Coronary artery (tissue), 2 donors: ENCODE data around the gene CYB5B.

Source experiments
- DNase-seq: peaks from one replicate; pipeline ENCODE4 v3.0.0-alpha.2; 2017; ENCODE audit warnings: low spot score
- H3K27ac ChIP-seq, 2 donors: fragments of 200-600 bp; sonication (generic); one replicate each; pipeline ENCODE4 v1.5.1; 2016 to 2019
- H3K4me3 ChIP-seq: fragments of 200-600 bp; sonication (generic); 2 replicates; pipeline ENCODE4 v1.5.1; 2016; ENCODE audit warnings: mild to moderate bottlenecking, moderate library complexity
- CTCF ChIP-seq: fragments of 200-600 bp; sonication (generic); IDR thresholded peaks from one replicate; pipeline ENCODE4 v1.5.1; 2019; ENCODE audit warnings: antibody characterized with exemption

The CYB5B gene

GRCh38 chr16:69467080-69467479 is 42.7 kb downstream of the CYB5B start:
- TF ChIP-seq CTCF = no peak
- no peak for DNase-seq
- Histone ChIP-seq H3K27ac (no peak overlapping the region), H3K4me3 (no peak overlapping the region)

- TF ChIP-seq CTCF = no peak
- no peak overlapping the region for H3K4me3 ChIP-seq
- no peak overlapping the region for H3K27ac ChIP-seq
- DNase-seq = no peak
Measured at GRCh38 chr16:69467531-69468204, 43.2 kb downstream of the CYB5B start.

- Histone ChIP-seq H3K4me3 (no peak overlapping the region), H3K27ac (no peak overlapping the region)
- TF ChIP-seq CTCF = no peak
- no peak for DNase-seq
Measured at GRCh38 chr16:69469807-69470561, 45.6 kb downstream of the CYB5B start.

- H3K4me3 ChIP-seq = no peak overlapping the region
- H3K27ac ChIP-seq = no peak overlapping the region
- TF ChIP-seq CTCF = no peak
- DNase-seq = no peak
Measured at GRCh38 chr16:69471121-69471520, 46.7 kb downstream of the CYB5B start.

GRCh38 chr16:69474408-69474807 is 50.0 kb downstream of the CYB5B start:
- no peak for TF ChIP-seq CTCF
- Histone ChIP-seq H3K27ac (no peak overlapping the region), H3K4me3 (no peak overlapping the region)
- DNase-seq = no peak

- H3K27ac ChIP-seq = no peak overlapping the region
- H3K4me3 ChIP-seq = no peak overlapping the region
- DNase-seq = no peak
- no peak for TF ChIP-seq CTCF
Measured at GRCh38 chr16:69476920-69477443, 52.6 kb downstream of the CYB5B start.
